IPS DF 4.7 (cell line): ENCODE measurements around the gene EPHB3.

Experiments used
- DNase-seq: peaks from one replicate; pipeline ENCODE4 v3.0.0-alpha.2; 2013; ENCODE audit warnings: low spot score; ENCODE audit errors: extremely low read depth

The EPHB3 gene

DNA sequence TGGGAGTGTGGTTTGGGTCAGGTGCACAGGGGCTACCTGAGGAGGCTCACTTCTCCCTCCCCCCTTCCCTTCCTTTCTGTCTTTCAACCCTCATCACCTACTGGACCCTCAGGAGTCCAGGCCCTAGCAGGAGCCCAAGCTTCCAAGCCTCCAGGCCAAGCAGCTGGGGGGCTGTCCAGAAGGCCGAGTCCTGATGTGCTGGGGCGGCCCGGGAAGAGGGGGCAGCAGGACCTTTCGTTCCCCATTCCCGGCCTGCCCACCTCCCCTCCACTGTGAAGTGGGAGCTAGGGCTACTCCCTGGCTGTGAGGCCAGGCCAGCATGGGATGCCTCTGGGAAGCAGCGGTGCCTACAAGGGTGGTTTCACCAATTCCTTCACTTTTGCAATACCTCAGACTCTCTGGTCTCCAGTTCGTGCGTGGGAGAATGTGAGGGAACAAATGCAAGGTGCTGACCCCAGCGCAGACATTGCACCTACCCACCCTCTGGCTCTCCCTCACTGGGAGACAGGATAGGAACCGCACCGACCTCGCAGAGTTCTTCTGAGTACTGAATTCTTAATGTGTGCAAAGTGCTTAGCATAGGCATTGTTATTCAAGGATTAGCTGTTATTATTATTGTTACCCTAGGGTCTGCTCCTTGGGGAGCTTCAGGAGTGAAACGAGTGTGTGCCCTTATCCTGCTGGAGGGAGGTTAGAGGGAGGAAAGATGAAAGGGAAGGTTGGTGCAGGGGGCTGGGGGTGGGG, 2.5 kb downstream of the EPHB3 start:
- no peak for DNase-seq

DNA sequence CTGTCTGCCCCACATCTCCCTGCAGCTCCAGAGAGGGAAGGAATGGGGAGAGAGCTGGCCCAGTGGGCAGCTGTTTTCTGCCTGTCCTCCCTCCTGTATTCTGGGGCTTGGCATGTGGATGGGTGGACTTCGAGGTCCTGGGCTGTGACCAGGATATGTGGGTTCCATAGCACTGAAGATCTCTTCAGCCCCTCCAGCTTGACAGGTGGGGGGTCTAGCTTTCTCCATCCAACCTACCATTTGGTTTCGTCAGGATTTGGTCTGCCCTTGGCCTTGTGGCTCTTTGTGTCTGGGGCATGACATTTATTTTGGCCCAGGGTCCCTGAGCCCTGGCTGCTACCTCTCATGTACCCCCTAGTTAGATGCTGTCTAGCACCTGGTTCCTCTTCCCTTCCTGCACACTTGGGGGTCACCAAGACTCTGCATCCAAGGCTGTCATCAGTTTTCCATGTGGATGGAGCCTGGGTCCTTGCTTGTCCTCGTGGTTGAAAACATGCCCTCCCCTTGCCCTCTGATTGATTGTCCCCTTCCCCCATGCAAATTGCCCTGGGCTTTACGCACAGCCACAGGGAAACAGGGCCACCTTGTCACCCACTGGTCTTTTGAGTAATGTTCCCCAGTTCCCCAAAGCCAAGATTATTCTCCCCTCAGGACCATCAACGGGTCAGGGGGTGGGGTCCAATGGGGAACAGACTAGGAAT, 3.2 kb downstream of the EPHB3 start:
- DNase-seq: no peak

DNA sequence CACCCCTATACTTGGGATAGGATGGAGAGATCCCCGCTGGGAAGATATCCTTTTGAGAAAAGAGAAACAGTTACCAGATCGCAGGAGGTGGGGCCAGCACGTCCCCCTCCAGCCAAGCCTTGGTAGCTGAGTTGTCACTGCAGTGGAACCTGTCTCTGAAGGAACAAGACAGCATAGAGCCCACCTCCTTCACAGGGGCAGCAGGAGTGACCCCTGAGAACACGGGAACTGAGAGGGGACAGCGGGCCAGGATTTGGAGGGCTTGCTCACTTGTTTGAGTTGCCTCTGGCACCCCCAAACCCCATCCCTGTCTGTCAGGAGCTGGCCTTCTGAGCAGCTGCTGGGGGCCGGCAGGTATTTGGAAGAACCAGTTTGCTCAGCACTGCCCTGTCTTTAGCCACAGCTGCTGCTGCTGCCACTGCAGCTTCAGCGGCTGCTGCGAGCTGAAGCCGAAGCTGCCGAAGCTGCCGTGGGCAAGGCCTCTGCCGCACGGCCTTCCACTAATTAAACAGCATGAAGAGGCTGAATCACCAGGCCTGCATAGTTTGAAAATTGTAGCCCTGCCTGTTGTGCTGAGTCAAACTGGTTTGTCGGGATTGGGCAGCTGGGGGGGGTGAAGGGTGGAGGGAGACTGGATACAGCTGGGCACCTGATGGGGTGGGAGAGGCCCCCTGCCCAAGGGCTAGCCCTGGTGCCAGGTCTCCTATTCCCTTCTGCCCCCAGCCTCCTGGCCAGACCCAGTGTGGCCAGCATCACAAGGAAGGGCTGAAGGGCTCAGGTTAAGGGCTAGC, 4.0 kb downstream of the EPHB3 start:
- DNase-seq: no peak

DNA sequence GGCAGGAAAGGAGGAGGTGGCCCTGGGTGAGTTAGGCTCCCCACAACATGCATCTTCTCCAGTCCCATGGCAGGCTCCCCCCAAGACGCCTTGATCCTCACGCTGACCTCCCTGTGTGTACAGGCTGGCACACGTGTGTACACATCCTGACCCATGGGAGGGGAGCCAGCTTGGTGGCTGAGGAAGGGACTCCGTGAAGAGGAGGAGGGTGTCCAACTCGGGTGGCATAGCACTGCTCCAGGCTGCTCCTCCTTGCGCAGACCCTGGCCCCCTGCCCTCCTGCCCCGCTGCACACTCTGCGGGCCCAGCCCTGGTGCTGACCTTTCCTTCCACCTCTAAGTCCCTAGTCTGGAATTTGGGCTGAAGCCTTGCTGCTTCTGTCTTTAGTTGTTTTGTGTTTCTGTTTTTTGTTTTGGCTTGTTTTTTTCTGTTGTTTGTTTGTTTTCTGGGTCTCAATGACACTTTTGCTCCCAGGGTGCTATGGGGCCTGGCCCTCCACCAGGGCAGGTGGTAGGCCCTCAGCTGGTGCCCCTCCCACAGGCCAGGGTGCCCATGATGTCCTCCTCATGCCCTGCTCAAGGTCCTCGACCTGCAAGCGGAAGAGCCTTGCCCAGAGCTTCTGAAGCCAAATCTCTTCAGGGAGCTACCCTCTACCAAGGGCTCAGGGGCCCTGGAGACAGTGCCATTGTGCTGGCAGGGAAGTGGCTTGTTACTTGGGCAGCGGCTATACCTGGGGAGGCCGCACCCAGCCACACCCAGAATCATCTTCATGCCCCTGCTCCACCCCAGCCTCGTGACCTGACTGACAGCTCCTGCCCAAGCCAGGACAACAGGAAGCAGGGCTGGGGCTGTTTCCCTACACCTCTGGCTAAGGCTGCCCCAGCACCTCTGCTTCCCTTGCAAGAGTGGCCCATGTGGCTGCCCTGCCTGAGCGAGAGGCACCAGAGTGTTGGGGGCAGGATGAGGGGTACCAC, 5.1 kb downstream of the EPHB3 start:
- DNase-seq: no peak

DNA sequence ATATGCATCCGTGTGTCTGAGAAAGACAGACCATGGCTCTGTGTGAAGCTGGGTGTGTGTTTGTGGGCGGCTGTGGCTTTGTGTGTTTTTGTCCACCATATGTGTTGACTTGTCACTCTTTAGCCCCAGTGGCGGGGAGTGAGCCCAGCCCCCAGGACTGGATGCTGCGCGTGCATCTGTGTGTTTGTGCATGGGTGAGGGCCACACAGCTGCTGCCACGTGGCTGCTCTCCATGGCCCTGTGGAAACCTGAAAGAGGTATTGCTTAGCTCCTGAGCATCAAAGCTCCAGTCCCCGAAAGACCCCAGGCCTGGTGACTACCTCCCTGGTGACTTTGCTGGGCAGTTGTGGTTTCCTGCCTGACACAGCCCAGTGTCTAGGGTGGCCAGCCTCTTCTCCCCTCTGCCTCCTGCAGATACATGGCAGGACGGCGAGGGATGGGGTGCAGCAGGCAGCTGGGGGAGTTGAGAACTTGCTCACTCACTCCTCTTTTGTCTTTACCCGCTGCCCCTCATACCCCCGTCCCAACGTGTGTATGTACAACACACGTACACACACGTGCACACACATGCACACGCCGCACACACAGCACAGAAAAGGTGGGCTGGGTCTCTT, 6.5 kb downstream of the EPHB3 start:
- DNase-seq: no peak

DNA sequence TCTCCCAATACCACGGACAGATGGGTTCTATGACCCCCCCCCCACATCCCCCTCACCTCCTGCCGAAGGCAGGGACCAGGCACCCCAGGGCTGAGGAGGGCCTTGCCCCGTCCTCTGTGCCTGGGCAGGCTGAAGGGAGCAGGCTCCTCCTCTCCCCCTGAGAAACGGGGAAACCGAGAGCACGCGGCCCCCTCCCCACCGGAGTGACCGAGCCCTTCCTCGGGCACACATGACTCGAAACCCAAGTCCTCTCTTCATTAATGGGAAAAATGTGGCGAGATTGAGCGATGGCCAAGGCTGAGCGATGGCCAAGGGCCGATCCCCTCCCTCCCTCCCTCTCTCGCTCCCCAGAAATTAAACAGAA, 7.0 kb downstream of the EPHB3 start:
- no peak for DNase-seq

DNA sequence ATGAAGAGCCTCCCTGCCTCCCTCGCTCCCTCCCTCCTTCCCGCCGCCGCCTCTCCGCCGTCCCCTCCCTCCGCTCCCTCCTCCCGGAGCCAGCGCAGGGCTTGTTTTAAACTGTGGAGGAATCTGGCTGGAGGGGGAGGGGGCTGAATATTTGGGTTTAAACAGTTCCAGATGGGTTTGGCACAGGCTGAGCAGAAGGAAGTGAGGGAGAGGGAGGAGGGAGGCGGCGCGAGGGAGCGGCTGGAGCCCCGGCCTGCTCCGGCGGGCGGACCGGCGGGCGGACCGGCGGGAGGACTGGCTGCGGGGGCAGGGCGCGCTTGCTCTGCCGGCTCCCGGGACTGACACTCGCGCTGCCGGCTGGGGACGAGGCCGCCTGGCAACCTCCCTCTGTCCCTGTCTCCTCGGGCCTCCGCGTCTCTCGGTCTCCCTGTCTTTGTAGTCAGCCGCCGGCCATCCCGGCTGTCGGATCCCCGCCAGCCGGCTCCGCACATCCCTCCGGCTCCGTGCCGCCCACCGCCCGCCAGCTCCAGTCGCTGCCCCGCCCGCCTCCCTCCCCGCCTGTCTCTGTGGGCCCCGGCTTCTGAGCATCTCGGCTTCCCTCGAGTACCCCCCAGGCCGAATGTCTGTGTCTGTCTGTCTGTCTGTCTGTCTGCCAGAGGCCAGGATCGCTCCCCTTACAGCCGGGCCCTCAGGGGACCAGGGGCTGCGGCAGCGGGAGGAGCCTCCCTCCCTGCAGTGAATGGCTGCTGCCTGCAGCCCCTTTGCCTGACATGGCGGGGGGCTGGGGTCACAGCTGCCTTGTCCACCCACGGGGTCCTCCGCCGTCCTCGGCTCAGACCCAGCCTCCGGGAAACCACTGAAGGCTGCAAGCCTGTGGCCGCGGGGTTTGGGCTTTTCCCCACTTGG, 7.6 kb downstream of the EPHB3 start:
- DNase-seq: no peak

DNA sequence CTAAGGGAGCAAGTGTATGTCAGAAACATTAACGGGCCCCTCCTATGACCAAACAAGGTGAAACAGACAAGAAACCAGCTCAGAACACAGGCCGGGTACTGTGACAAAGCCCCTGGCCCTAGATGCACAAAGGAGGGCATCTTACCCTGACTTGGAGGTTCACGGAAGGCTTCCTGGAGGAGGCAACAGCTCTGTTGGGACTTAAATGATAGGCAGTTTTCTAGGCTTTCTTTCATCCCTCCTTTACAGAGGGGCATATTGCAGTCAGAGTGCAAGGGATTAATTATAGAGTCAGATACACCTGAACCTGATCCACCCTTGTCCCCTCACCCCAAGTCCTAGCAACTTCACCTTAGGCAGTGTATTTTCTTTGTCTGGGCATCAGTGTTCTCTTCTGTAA, 8.4 kb downstream of the EPHB3 start:
- no peak for DNase-seq

DNA sequence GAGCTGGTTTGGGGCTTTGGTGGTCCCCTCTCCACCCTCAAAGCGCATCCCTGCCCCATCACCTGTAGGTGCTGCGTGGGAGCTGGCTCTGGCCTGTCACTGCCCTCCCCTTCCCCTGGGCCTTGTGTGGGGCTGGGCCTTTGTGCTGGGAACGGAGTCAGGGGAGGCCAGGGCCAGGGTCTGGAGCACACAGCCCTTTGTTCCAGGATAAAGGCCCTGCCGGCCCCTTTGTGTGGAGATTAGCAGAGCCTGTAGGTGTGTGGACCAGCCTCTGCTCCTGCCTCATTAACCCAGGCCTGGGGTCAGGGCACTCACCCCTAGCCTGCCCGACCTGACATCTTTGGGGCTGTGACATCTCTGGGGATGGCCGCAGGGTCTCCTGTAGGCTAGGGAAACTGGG, 8.9 kb downstream of the EPHB3 start:
- no peak for DNase-seq

DNA sequence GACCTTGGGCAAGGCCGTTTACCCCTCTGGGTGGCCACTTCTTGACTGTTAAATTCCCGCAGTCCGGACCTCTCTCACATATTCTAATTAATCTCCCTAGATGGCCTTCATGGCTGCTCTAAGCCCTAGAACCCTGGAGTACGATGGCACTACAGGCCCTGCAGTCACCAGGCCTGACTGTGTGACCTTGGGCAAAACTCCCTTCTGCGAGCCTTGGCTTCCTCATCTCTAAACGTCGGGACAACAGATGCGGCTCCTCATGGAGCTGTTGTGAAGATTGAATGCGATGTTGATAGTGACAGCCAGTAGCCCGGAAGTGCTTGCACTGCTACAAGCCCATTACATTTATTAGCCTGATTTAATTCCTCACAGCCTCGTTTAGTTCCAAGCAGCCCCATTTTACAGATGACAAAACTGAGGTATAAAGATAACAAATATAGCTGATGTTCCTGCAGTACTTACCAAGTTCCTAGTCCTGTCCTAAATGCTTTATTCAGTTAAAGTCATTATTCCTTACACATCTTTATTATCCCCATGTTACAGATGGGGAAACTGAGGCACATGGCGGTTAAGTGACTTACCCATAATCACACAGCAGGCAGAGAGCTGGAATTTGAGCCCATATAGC, 10.3 kb downstream of the EPHB3 start:
- no peak for DNase-seq

DNA sequence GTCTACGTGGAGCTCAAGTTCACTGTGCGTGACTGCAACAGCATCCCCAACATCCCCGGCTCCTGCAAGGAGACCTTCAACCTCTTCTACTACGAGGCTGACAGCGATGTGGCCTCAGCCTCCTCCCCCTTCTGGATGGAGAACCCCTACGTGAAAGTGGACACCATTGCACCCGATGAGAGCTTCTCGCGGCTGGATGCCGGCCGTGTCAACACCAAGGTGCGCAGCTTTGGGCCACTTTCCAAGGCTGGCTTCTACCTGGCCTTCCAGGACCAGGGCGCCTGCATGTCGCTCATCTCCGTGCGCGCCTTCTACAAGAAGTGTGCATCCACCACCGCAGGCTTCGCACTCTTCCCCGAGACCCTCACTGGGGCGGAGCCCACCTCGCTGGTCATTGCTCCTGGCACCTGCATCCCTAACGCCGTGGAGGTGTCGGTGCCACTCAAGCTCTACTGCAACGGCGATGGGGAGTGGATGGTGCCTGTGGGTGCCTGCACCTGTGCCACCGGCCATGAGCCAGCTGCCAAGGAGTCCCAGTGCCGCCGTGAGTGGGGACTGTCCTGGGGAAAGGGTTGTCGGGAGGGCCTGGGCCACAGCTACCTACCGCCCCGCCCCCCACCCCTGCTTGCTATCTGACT, 11.2 kb downstream of the EPHB3 start:
- DNase-seq: no peak

DNA sequence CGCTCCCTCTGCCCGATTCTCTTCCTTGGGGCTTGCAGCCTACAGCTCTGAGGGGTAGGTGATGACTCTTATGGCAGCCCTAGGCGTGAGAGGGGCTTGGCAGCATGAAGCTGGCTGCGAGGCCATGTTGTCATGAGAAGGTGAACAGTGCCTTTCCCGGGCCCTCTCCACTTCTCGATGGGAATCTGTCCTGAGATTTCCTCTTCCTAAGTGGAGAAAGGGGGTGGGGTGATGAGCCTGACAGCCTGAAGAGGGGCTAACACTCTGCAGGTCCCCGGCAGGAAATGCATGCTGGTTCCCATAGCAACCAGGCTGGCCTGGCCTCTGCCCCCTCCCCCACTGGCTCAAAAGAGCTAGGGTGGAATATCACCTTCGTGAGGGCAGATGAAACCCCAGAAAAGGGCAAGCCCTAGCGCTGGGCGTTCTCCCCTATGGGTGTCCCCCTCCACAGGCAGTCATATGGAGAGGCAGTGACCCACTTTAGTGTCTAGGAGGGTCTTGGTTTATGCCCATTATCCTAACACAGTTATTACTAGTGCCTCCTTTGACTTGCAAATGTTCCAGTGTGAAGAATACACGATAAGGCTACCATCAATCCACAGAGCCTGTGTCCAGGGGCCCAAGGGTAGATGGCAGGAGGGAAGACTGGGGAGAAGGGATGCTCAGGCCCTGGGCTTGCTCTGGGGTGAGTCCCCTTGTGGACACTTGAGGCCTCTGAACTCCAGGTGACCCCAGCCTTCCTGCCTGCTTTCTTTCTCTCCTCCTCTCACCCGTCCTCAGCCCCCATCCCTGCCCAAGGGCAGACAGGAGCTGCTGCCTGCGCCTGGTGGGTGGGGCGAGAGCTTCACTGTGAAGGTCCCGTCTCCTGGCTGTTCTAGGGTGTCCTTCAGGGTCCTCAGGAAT, 13.2 kb downstream of the EPHB3 start:
- no peak for DNase-seq

DNA sequence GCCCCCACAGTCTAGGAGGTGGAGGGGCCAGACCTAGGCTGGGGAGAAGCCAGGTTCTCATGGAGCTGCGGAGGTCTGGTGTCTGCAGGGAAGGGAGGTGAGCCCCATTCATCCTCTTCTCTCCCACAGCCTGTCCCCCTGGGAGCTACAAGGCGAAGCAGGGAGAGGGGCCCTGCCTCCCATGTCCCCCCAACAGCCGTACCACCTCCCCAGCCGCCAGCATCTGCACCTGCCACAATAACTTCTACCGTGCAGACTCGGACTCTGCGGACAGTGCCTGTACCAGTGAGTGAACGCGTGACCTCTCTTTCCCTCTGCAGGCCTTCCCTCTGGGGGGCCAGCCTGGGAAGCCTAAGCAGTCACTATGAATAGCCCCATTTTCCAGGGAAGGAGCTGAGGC, 14.1 kb downstream of the EPHB3 start:
- no peak for DNase-seq

DNA sequence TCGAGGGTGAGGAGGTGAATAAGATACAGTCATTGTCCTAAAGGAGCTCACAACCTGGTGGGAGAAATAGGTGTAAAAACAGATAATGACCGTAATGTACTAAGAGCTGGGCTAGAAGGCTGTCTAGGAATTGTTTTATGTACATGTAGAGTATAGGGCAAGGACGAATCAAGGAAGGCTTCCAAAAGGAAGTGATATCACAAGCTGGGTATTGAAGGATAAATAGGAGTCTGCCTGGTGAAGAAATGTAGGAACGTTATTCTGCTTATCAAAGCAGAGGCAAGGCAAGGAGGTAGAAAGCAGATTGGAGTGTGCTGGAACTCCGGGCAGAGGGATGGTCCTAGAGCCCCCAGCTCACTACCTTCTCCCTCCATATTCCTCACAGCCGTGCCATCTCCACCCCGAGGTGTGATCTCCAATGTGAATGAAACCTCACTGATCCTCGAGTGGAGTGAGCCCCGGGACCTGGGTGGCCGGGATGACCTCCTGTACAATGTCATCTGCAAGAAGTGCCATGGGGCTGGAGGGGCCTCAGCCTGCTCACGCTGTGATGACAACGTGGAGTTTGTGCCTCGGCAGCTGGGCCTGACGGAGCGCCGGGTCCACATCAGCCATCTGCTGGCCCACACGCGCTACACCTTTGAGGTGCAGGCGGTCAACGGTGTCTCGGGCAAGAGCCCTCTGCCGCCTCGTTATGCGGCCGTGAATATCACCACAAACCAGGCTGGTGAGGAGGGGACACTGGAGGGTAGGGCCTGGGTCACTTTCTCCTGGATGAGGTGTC, 15.1 kb downstream of the EPHB3 start:
- no peak for DNase-seq

DNA sequence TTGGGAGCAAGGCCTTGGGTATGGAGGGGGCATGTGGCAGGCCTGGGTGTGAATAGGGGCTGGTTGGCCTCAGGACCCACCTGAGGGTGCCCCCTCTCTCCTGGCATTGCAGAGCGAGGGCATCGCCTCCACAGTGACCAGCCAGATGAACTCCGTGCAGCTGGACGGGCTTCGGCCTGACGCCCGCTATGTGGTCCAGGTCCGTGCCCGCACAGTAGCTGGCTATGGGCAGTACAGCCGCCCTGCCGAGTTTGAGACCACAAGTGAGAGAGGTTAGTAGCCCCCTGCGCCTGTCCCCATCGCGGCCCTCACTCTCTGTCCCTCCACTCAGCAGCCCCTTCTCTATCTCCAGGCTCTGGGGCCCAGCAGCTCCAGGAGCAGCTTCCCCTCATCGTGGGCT, 16.0 kb downstream of the EPHB3 start:
- no peak for DNase-seq

DNA sequence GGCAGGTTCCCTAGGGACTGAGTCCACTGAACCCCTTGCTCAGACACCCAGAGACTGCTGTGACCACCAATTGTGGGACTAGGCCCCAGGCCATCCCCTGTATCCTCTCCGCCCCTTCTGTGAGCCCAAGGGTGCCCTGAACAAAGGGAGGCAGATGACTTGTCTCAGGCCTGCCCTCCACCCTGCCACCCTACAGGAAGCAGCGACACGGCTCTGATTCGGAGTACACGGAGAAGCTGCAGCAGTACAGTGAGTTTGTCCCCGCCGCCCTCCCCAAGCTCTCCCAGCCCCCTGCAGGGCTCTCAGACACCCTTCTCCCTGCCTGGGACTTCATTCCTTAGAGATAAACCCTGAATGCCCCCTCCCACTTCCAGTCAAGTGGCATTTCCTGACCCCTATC, 16.6 kb downstream of the EPHB3 start:
- DNase-seq: no peak

DNA sequence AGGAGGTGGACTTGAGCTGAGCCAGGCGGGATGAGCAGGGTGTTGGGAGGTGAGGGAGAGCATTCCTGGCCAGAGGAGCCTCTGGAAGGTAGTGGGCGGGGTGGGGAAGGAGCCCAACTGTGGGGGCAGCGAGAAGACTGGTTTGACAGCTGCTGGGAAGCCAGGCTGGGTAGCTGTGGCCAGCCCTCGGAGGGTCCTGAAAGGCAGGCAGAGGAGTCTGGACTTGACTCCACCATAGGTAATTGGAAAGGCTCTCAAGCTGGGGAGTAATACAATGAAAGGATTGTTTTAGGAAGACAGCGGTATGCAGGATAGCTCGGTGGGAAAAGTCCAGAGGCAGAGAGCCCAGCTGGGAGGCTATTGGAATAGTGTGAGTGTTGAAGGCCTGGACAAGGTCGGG, 17.2 kb downstream of the EPHB3 start:
- DNase-seq: no peak
